A549 (cell line): ENCODE measurements around the gene NTN1. TPM values are rescaled to one million over a fixed set of nuclear protein-coding genes. Genes with fewer than 3 reads are reported as not detected.

ENCODE experiments used
- ATAC-seq, 2 experiments: fragments of 200-7000 bp in 1 of 2; fragments of >200 bp in 1 of 2; cut with Nextera tagmentation in 1 of 2; cut with Tn5 transposase in 1 of 2; 3 replicates each; pipeline versions ENCODE4 v1.8.0 to v1.9.1; 2018 to 2020; ENCODE audit warnings: mild to moderate bottlenecking in 1 of 2, moderate library complexity in 1 of 2
- CTCF ChIA-PET: fragments of 300-600 bp; sonication (Branson Sonifier 250); formaldehyde crosslinking; extraction: SDS; loops from one replicate; lab custom pipeline; 2021; ENCODE audit warnings: antibody characterized with exemption, inconsistent platforms; lab: Yijun Ruan, JAX
- POLR2A ChIA-PET: fragments of 350-600 bp; formaldehyde crosslinking; extraction: SDS; loops from one replicate; lab custom pipeline; 2021; ENCODE audit warnings: antibody characterized with exemption, inconsistent platforms; lab: Yijun Ruan, JAX
- DNase-seq, 2 experiments: peaks; one replicate each; pipeline versions ENCODE4 v3.0.0 to v3.0.0-alpha.2; 2011 to 2016; ENCODE audit warnings: low read depth in 1 of 2, low spot score in 1 of 2
- FAIRE-seq: peaks from 2 replicates; lab custom pipeline; 2011; peaks lifted over from hg19 to GRCh38; lab: Jason Lieb, UNC
- H3K27ac ChIP-seq, 2 experiments: fragments of >200 bp; sonication (Bioruptor Twin); formaldehyde crosslinking; 3 replicates each; pipeline ENCODE4 v1.5.1; 2016 to 2017
- H3K4me1 ChIP-seq: fragments of >200 bp; sonication (Bioruptor Twin); formaldehyde crosslinking; 3 replicates; pipeline ENCODE4 v1.6.1; 2016
- H3K4me2 ChIP-seq: fragments of >200 bp; sonication (Bioruptor Twin); formaldehyde crosslinking; 3 replicates; pipeline ENCODE4 v1.6.1; 2016
- H3K4me3 ChIP-seq: fragments of >200 bp; sonication (Bioruptor Twin); formaldehyde crosslinking; 3 replicates; pipeline ENCODE4 v1.5.1; 2016
- H3K9me3 ChIP-seq: fragments of >200 bp; sonication (Bioruptor Twin); formaldehyde crosslinking; 3 replicates; pipeline ENCODE4 v1.6.1; 2016
- BHLHE40 ChIP-seq: IDR thresholded peaks from 2 replicates; pipeline ENCODE4 v1.6.1; 2012; ENCODE audit warnings: low read depth, low read length, inconsistent platforms
- CHD4 ChIP-seq: fragments of 200-600 bp; sonication (generic); IDR thresholded peaks from 2 replicates; pipeline ENCODE4 v1.6.1; 2016; ENCODE audit warnings: antibody characterized with exemption, mild to moderate bottlenecking, borderline replicate concordance
- CTCF ChIP-seq: fragments of >200 bp; sonication (Bioruptor Twin); formaldehyde crosslinking; IDR thresholded peaks from 3 replicates; pipeline ENCODE4 v1.5.1; 2016
- EHMT2 ChIP-seq: fragments of 200-600 bp; sonication (generic); IDR thresholded peaks from 2 replicates; pipeline ENCODE4 v1.6.1; 2016; ENCODE audit warnings: antibody characterized with exemption, low read depth, mild to moderate bottlenecking, moderate library complexity
- ELK1 ChIP-seq: fragments of 150-350 bp; IDR thresholded peaks from 2 replicates; pipeline ENCODE4 v1.6.1; 2014; ENCODE audit warnings: low read depth, mild to moderate bottlenecking, low read length
- ESRRA ChIP-seq: fragments of 150-350 bp; IDR thresholded peaks from 2 replicates; pipeline ENCODE4 v1.6.1; 2014; ENCODE audit warnings: mild to moderate bottlenecking, low read length, borderline replicate concordance
- FOSL2 ChIP-seq, 2 experiments: fragments of 450-650 bp in 1 of 2; fragments of >200 bp in 1 of 2; sonication (Bioruptor Twin) in 1 of 2; formaldehyde crosslinking; IDR thresholded peaks; 2 replicates each; pipeline versions ENCODE4 v1.5.0 to v1.6.1; 2016 to 2020; ENCODE audit warnings: mild to moderate bottlenecking in 1 of 2, moderate library complexity in 1 of 2
- FOXS1 ChIP-seq: fragments of 250-450 bp; sonication (Bioruptor Pico); IDR thresholded peaks from 2 replicates; pipeline ENCODE4 v1.5.0; 2020; ENCODE audit warnings: mild to moderate bottlenecking, moderate library complexity
- HES2 ChIP-seq: fragments of >200 bp; sonication (Bioruptor Twin); formaldehyde crosslinking; IDR thresholded peaks from 2 replicates; pipeline ENCODE4 v1.6.1; 2016
- HMGXB4 ChIP-seq: fragments of 250-450 bp; sonication (Bioruptor Pico); IDR thresholded peaks from 2 replicates; pipeline ENCODE4 v1.5.0; 2021; ENCODE audit warnings: mild to moderate bottlenecking, moderate library complexity, borderline replicate concordance
- HOXA7 ChIP-seq: fragments of 250-450 bp; sonication (Bioruptor Pico); IDR thresholded peaks from 2 replicates; pipeline ENCODE4 v1.5.0; 2020; ENCODE audit warnings: mild to moderate bottlenecking, moderate library complexity
- NFE2L2 ChIP-seq: fragments of 150-350 bp; conservative IDR thresholded peaks from 2 replicates; pipeline ENCODE4 v1.6.1; 2014; ENCODE audit warnings: low read length
- NPAS2 ChIP-seq: fragments of 250-450 bp; sonication (Bioruptor Pico); IDR thresholded peaks from 2 replicates; pipeline ENCODE4 v1.8.0; 2022; ENCODE audit warnings: mild to moderate bottlenecking, moderate library complexity, borderline replicate concordance
- RNF2 ChIP-seq: fragments of 200-600 bp; sonication (generic); IDR thresholded peaks from 2 replicates; pipeline ENCODE4 v1.6.1; 2016; ENCODE audit warnings: low read depth, mild to moderate bottlenecking, antibody characterized with exemption, moderate library complexity, borderline replicate concordance
- SMC3 ChIP-seq: fragments of >200 bp; sonication (Bioruptor Twin); formaldehyde crosslinking; IDR thresholded peaks from 3 replicates; pipeline ENCODE4 v1.6.1; 2018; ENCODE audit warnings: inconsistent platforms
- SREBF2 ChIP-seq: fragments of 450-650 bp; IDR thresholded peaks from 2 replicates; pipeline ENCODE4 v1.6.1; 2014; ENCODE audit warnings: mild to moderate bottlenecking, moderate library complexity
- WGBS: methylation state at CpG from one replicate; pipeline ENCODE4 v1.1.6; 2017; ENCODE audit errors: missing lambda C conversion rate; 5-methylcytosine and 5-hydroxymethylcytosine counted together
- polyA plus RNA-seq, 4 experiments: library from polyadenylated mRNA; depleted of rRNA in 3 of 4; stranded (reverse); fragments of >200 nt; fragmentation: RNase III in 1 of 4; extraction: RNeasy Plus Mini Kit Qiagen cat#74134 plus additional on column Dnase treatment in 1 of 4; gene quantifications; 2 replicates in 3 of 4; 3 replicates in 1 of 4; pipeline ENCODE4 v1.2.3, GENCODE V29; 2011 to 2017

NTN1 gene
- polyA plus RNA-seq, 2 of the 4 experiments (the other 2 are of a cell fraction), result 0.12 to 0.13 TPM

- no peak overlapping the region for H3K27ac ChIP-seq
- peaks cover 13% of the 10 kb centered on the region for H3K4me1 ChIP-seq
- POLR2A ChIA-PET, result no interaction called here
- TF ChIP-seq CTCF (no peak), ESRRA (no peak), CHD4 (no peak), EHMT2 (no peak), HMGXB4 (CRISPR knock-in tag) (no peak), NFE2L2 (no peak)
- TF ChIP-seq, all 56 proteins: peak for 0
- Histone ChIP-seq H3K4me3 (no peak overlapping the region), H3K9me3 (0 out of 3 replicates have a peak, but pooled peaks cover 5% of the 10 kb centered on the region), H3K4me2 (no peak overlapping the region)
- FAIRE-seq (no peak), ATAC-seq (no peak), DNase-seq (no peak)
- CTCF ChIA-PET, result interaction anchor here (1.9 kb wide), 1 partner anchor 10 kb away, joined by 5 read pairs; no protein-coding TSS in a partner anchor
- 52% methylated on average over 6 of the region's 6 CpGs for WGBS
These were observed 31.6 kb downstream of the NTN1 start for GRCh38 chr17:9052921-9053320.

GRCh38 chr17:9053406-9053805 lies 32.1 kb downstream of the NTN1 start:
- H3K27ac ChIP-seq, result no peak overlapping the region
- DNase-seq (no peak), ATAC-seq (no peak), FAIRE-seq (no peak)
- no peak overlapping the region for H3K4me3 ChIP-seq
- H3K4me2 ChIP-seq, result no peak overlapping the region
- H3K4me1 ChIP-seq, result peaks cover 13% of the 10 kb centered on the region
- POLR2A ChIA-PET, result no interaction called here
- H3K9me3 ChIP-seq, result 0 out of 3 replicates have a peak, but pooled peaks cover 3% of the 10 kb centered on the region
- 64% methylated on average over 4 of the region's 4 CpGs for WGBS
- TF ChIP-seq HOXA7 (CRISPR knock-in tag) (no peak), FOXS1 (no peak), BHLHE40 (no peak)
- CTCF ChIA-PET, result interaction anchor here (1.9 kb wide), 1 partner anchor 10 kb away, joined by 5 read pairs; no protein-coding TSS in a partner anchor

GRCh38 chr17:9054126-9054975 lies 33.0 kb downstream of the NTN1 start:
- peaks cover 13% of the 10 kb centered on the region for H3K4me1 ChIP-seq
- H3K4me2 ChIP-seq, result no peak overlapping the region
- 79% methylated on average over 27 of the region's 27 CpGs for WGBS
- no peak for ATAC-seq
- POLR2A ChIA-PET, result no interaction called here
- no peak for TF ChIP-seq BHLHE40
- no peak for TF ChIP-seq SMC3
- TF ChIP-seq FOSL2 (IDR thresholded peaks at IDR 0.05), result no peak
- no peak for TF ChIP-seq FOSL2 (CRISPR knock-in tag; IDR thresholded peaks at IDR 0.05)
- TF ChIP-seq HES2, result no peak
- no peak for TF ChIP-seq CHD4
- TF ChIP-seq NPAS2, result no peak
- TF ChIP-seq EHMT2, result no peak
- TF ChIP-seq SREBF2, result no peak
- no peak for TF ChIP-seq HOXA7 (CRISPR knock-in tag)
- TF ChIP-seq ELK1, result no peak
- no peak for TF ChIP-seq RNF2
- TF ChIP-seq, all 56 proteins: peak for 0
- no peak for FAIRE-seq
- H3K4me3 ChIP-seq, result no peak overlapping the region
- CTCF ChIA-PET, result interaction anchor here (1.7 to 1.9 kb wide), 2 partner anchors 9 to 16 kb away, joined by 3 to 5 read pairs; no protein-coding TSS in a partner anchor
- H3K27ac ChIP-seq, result no peak overlapping the region
- H3K9me3 ChIP-seq, result no peaks in the 10 kb centered on the region
- DNase-seq, result no peak
